Measurements from ENCODE around the gene LIME1.

Gene LIME1

GRCh38 chr20:63699466-63700198 is 36.8 kb upstream of the LIME1 start:
- TF ChIP-seq CTCF (IDR thresholded peaks at IDR 0.05) = no peak

DNA sequence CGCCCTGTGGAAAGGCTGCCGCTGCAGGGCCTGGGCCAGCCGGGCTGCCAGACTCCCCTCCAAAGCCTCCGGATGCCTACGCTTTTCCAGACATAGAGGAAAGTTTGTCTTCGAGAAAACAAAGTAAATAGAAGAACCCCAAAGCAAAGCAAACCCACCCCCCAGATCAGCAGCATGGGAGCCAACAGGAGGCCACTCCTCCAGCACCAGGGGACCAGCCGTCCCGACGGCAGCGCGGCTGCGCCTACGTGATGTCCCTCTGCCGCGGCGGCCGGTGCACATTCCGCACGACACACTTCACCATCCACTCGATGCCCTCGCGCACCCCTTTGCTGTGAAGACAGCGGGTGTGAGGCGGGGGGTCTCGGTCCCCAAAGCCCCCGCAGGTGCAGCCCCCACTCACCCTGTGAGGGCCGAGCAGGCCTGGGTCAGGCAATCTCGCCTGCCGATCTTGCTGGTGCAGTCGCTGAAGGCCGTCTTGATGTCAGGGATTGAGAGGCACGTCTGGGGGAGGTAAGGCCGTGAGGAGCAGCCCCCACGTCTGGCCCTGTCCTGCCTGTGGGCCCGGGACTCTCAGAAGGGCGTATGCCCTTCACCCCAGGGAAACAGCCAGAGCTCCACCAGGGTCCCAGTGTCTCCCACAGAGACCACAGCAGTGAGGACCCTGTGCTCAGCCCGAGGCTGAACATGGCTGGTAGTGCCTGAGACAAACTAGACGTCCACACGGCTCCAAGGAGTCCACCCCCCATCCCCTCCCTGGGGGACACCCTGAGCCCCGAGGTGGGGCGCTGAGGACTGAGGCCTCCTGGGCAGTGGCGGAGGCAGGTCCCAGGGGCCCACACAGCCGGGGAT is 36.0 kb upstream of the LIME1 start:
- no peak for TF ChIP-seq CTCF (IDR thresholded peaks at IDR 0.05)

DNA sequence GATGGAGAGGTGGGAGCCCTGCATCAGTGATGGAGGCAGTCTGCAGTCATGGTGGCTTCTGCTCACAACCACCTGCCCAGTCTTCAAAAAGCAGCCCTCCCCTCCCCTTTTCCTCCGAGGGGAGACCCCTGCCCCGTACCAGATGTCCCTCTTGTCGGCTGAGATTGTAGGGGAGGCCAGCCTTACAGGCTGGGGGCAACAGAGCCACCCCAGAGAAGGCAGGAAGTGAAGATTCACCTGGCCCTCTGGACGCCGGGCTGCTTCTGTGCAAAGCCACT is 35.5 kb upstream of the LIME1 start:
- no peak for TF ChIP-seq CTCF (IDR thresholded peaks at IDR 0.05)

DNA sequence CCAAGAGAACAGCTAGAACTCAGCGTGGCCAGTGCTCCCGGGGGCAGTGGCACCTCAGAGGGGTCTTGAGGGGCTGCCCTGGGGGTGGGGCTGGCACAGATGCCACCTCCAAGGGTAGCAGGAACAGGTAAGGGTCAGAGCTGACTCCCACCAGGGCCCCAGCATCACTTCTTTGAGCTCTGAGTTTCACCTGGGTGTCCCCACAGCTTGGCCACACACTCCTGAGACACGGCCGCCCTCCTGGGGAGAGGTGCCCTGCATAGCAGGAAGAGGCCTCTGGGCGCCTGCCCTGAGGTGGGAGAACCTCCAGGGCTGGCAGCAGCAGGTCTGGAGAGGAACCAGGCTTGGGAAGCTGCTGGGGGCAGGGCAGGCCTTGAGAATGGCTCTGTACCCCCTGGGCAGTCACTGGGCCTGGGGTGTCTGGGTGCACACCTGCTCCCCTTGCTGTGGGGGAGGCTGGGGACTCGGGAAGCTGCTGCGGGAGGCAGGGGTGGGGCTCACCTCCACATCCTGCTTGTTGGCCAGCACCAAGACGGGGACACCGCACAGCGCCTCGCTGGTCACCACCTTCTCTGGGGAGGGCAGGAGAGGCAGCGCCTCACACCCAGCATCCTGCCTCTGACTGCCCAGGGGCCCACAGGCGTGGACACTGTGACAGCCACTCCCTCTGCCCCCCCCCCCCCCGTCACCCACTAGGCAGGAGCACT is 35.0 kb upstream of the LIME1 start:
- no peak for TF ChIP-seq CTCF (IDR thresholded peaks at IDR 0.05)

GRCh38 chr20:63702036-63702665 is 34.3 kb upstream of the LIME1 start:
- TF ChIP-seq CTCF (IDR thresholded peaks at IDR 0.05) = no peak

- no peak for TF ChIP-seq CTCF (IDR thresholded peaks at IDR 0.05)
Measured at GRCh38 chr20:63702751-63703470, 33.6 kb upstream of the LIME1 start.

DNA sequence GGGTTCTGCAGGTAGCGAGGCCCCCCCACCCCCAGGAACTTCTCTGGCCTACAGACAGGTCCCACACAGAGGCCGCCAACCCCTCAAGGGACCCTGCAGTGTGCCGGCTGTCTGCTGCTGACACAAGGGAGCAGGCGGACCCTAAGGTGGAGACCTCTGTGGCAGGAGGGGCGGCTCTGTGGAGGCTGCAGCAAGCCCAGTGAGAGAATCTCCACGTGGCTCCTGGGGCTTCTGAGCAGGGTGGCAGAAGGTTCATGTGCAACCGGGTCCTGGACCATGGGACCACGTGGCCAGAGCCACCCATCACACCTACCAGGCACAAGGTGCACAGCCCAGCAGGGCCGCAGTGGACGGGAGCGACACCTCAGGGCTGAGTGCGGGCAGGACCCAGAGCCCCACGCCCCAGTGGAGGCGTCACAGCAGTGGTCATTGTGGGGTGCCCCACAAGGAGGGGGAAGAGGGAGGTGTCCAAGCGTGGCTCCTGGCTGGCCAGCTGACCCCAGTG is 32.9 kb upstream of the LIME1 start:
- no peak for TF ChIP-seq CTCF (IDR thresholded peaks at IDR 0.05)

Measured in LNCAP (cell line).